Measurements from ENCODE around the gene RANBP1. TPM values are rescaled to one million over a fixed set of nuclear protein-coding genes. Genes with fewer than 3 reads are reported as not detected.
A peak's percentile ranks its signal among the peaks of the same experiment; 100 is the strongest.

Gene RANBP1
- total RNA-seq, 1 experiment from 2014 or later = 443 TPM

GRCh38 chr22:20121856-20122415 is 6.0 kb downstream of the RANBP1 start:
- Mint-ChIP-seq H3K4me1 (peaks cover 13% of the 10 kb centered on the region), H3K27ac (peak overlapping the region; percentile 32; the same call in 1 of the 2 replicates), H3K27me3 (ENCODE audit: low read depth) (no peaks in the 10 kb centered on the region), H3K9me3 (no peaks in the 10 kb centered on the region), H3K36me3 (peaks cover 64% of the 10 kb centered on the region), H3K4me3 (no peak overlapping the region)
- ATAC-seq (no peak), DNase-seq (ENCODE audit: low spot score) (no peak)
- ChIA-PET POLR2A (interaction anchor here (0.6 kb wide), 1 partner anchor 9 kb away, joined by 3 read pairs; no protein-coding TSS in a partner anchor), CTCF (no interaction called here)
- TF ChIP-seq CBFB (CRISPR knock-in tag; IDR thresholded peaks at IDR 0.05; ENCODE audit: low read depth) (no peak), OVOL2 (CRISPR knock-in tag; IDR thresholded peaks at IDR 0.05; ENCODE audit: borderline replicate concordance) (no peak), FOXP1 (CRISPR knock-in tag; IDR thresholded peaks at IDR 0.05; ENCODE audit: borderline replicate concordance) (no peak), PREB (CRISPR knock-in tag; IDR thresholded peaks at IDR 0.05; ENCODE audit: borderline replicate concordance) (no peak), NR1H2 (CRISPR knock-in tag; IDR thresholded peaks at IDR 0.05) (no peak), ZNF512 (CRISPR knock-in tag; IDR thresholded peaks at IDR 0.05; ENCODE audit: borderline replicate concordance) (no peak), ZNF532 (CRISPR knock-in tag; IDR thresholded peaks at IDR 0.05; ENCODE audit: borderline replicate concordance) (no peak), ETV6 (CRISPR knock-in tag; IDR thresholded peaks at IDR 0.05) (no peak), KAT7 (CRISPR knock-in tag; IDR thresholded peaks at IDR 0.05; ENCODE audit: borderline replicate concordance) (no peak), ATF2 (CRISPR knock-in tag; IDR thresholded peaks at IDR 0.05; ENCODE audit: borderline replicate concordance, low read depth) (no peak), ZNF281 (CRISPR knock-in tag; IDR thresholded peaks at IDR 0.05) (no peak), NR3C1 (CRISPR knock-in tag; conservative IDR thresholded peaks at IDR 0.05; ENCODE audit: low read depth) (no peak), ZNF138 (CRISPR knock-in tag; conservative IDR thresholded peaks at IDR 0.05) (no peak), CREM (CRISPR knock-in tag; IDR thresholded peaks at IDR 0.05) (no peak), NR2C2 (CRISPR knock-in tag; IDR thresholded peaks at IDR 0.05) (no peak)
